ENCODE data around the gene LSR. TPM values are rescaled to one million over a fixed set of nuclear protein-coding genes. Genes with fewer than 3 reads are reported as not detected.

LSR gene
- total RNA-seq, 1 experiment from 2014 or later: 152 TPM

DNA sequence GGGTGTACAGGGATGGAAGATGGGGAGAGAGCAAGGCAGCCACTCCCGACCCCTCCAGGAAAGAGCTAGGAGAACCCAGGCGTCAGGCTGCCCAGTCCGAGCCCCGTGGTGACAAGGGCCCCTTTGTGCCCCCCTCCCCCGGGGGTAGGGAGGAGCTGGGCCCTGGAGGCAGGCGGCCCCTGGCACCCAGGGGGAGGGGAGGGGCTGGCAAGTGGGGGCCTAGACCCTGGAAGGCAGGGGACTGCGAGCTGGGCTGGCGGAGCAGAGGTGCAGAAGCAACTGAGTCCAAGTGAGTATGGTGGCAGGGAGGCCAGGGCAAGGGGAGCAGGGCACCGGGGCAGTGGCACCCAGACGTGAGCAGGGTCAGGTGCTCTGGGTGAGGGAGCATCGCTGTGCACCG, 43.1 kb downstream of the LSR start, which contains the start of gene MAG:
TSS of gene MAG (plus strand) at position 246 of the 400 bp plus-strand sequence. CDS start 3,248 bp downstream, outside the sequence.
- no peaks in the 10 kb centered on the region for H3K9me3 Mint-ChIP-seq
- H3K18ac ChIP-seq (ENCODE audit: insufficient read length, low read depth, low read length): no peak within 1 kb of the TSS
- no peak for DNase-seq
- H3K56ac ChIP-seq (ENCODE audit: insufficient read length, low read depth, low read length): no peak within 1 kb of the TSS
- no peak within 1 kb of the TSS for H2BK15ac ChIP-seq (ENCODE audit: low read depth, low read length)
- H3K9ac ChIP-seq (ENCODE audit: extremely low read depth, insufficient read length, low read length): no peak within 1 kb of the TSS
- H3K4ac ChIP-seq (ENCODE audit: low read depth, low read length): no peak within 1 kb of the TSS
- H3K79me2 ChIP-seq (ENCODE audit: insufficient read depth, low read length): no peaks in the 10 kb centered on the region
- no peak within 1 kb of the TSS for H2AK5ac ChIP-seq (ENCODE audit: insufficient read length, low read length)
- H2BK20ac ChIP-seq (ENCODE audit: low read depth, low read length, poor library complexity, severe bottlenecking): no peak within 1 kb of the TSS
- peaks cover 17 to 25% of the 10 kb centered on the region in 2 experiments for H3K4me1 Mint-ChIP-seq
- no peak within 1 kb of the TSS for H3K27ac ChIP-seq (ENCODE audit: insufficient read length, low read depth, low read length)
- no peaks in the 10 kb centered on the region for H4K20me1 ChIP-seq (ENCODE audit: control insufficient read depth, insufficient read depth, insufficient read length)
- H3K23me2 ChIP-seq (ENCODE audit: insufficient read length, low read depth, low read length, poor library complexity, severe bottlenecking): no peaks in the 10 kb centered on the region
- H3K4me3 Mint-ChIP-seq: no peak within 1 kb of the TSS
- TF ChIP-seq, protein P1, sequence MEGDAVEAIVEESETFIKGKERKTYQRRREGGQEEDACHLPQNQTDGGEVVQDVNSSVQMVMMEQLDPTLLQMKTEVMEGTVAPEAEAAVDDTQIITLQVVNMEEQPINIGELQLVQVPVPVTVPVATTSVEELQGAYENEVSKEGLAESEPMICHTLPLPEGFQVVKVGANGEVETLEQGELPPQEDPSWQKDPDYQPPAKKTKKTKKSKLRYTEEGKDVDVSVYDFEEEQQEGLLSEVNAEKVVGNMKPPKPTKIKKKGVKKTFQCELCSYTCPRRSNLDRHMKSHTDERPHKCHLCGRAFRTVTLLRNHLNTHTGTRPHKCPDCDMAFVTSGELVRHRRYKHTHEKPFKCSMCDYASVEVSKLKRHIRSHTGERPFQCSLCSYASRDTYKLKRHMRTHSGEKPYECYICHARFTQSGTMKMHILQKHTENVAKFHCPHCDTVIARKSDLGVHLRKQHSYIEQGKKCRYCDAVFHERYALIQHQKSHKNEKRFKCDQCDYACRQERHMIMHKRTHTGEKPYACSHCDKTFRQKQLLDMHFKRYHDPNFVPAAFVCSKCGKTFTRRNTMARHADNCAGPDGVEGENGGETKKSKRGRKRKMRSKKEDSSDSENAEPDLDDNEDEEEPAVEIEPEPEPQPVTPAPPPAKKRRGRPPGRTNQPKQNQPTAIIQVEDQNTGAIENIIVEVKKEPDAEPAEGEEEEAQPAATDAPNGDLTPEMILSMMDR (conservative IDR thresholded peaks at IDR 0.05): no peak
- H3K36me3 Mint-ChIP-seq (ENCODE audit: insufficient read depth in 1 of 3, low read depth in 3 of 3): no peaks in the 10 kb centered on the region
- no peak within 1 kb of the TSS for H4K91ac ChIP-seq (ENCODE audit: insufficient read length, low read depth, low read length)
- no peak within 1 kb of the TSS; the same call in 1 of the 2 replicates for H3K14ac ChIP-seq (ENCODE audit: insufficient read depth, low read length)
- no CpG with 5 or more reads among the region's 12 CpGs for WGBS (ENCODE audit: extremely low coverage, insufficient read length, low lambda C conversion rate)
- no peaks in the 10 kb centered on the region for H3K79me1 ChIP-seq (ENCODE audit: insufficient read depth, low read depth, low read length, poor library complexity, severe bottlenecking)
- H3K27me3 Mint-ChIP-seq (ENCODE audit: low read depth): peaks cover 9% of the 10 kb centered on the region
- no peak within 1 kb of the TSS for H4K8ac ChIP-seq (replicated peaks; ENCODE audit: insufficient read length, low read depth, low read length)
- H2BK12ac ChIP-seq (ENCODE audit: insufficient read length, low read depth, low read length): no peak within 1 kb of the TSS
- H3K23ac ChIP-seq (ENCODE audit: insufficient read length, low read depth, low read length): no peak within 1 kb of the TSS
- no peaks in the 10 kb centered on the region for H3K4me1 ChIP-seq (ENCODE audit: insufficient read depth, low read length)
- no peak within 1 kb of the TSS for H2BK5ac ChIP-seq (ENCODE audit: insufficient read length, low read length)
- H3T11ph ChIP-seq (ENCODE audit: low read length): no peak within 1 kb of the TSS
- H2AFZ ChIP-seq (ENCODE audit: low read length): no peak within 1 kb of the TSS
- no peaks in the 10 kb centered on the region for H3K9me3 ChIP-seq (ENCODE audit: control insufficient read depth, low read depth, low read length)
- H3K27me3 ChIP-seq (ENCODE audit: insufficient read depth, low read length): no peaks in the 10 kb centered on the region
- H4K5ac ChIP-seq (ENCODE audit: insufficient read length, low read depth, low read length): no peak within 1 kb of the TSS
- H2BK120ac ChIP-seq (ENCODE audit: low read depth, low read length, poor library complexity, severe bottlenecking): no peak within 1 kb of the TSS
- H3K4me2 ChIP-seq (ENCODE audit: insufficient read depth, insufficient read length, low read length): no peak within 1 kb of the TSS
- no peak within 1 kb of the TSS; a peak in 1 of 7 replicates for H3K27ac Mint-ChIP-seq
